A673 (cell line): ENCODE data around the gene TGFA.

Experiments used
- EZH2 ChIP-seq: fragments of 200-600 bp; sonication (generic); IDR thresholded peaks from 2 replicates; pipeline ENCODE4 v1.6.1; 2017; ENCODE audit warnings: borderline replicate concordance, low read depth, mild to moderate bottlenecking, mixed read lengths, antibody characterized with exemption, low read length; ENCODE audit not compliant: poor library complexity, severe bottlenecking
- TF ChIP-seq, protein P1 (sequence below): fragments of 300-800, 200-600 bp; sonication (generic); conservative IDR thresholded peaks from 2 replicates; pipeline ENCODE4 v1.5.1; 2017; ENCODE audit warnings: low read depth, mild to moderate bottlenecking, antibody characterized with exemption, low read length, moderate library complexity, mixed read lengths

DNA sequence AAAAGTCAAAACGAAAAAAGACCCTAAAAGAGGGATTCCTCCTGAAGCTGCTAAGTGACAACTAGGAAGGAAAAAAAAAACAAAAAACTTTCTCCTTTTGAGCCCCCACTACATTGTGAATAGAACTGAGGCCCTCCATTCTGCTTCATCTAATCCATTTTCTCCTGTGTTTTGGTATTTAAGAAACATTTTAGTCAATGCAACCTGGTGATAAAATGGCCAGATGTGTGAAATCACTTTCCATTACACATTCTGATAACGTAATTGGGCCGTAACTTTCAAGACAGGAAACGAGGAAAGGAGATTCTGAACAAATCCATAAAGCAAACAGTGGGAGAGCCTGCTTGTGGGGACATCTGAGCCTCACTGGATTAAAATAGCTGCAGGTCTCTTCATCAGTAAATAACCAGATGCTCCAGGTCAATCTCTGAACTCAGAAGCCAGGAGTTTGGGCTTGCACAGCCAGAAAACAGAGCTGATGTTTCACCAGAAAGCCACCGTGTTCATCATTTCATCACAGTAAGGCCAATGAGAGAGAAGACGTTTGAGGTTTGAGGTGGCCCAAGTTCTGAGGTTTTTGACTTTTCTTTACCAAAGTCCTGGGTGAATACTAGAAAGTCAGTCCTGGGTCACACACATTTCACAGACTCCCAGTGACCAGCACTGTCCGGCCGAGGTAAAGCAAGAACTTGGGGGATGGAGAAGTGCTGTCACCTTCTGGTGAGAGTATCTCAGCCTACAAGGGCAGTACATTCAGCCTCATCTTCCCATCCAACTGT, 47.8 kb downstream of the TGFA start:
- TF ChIP-seq, protein P1, sequence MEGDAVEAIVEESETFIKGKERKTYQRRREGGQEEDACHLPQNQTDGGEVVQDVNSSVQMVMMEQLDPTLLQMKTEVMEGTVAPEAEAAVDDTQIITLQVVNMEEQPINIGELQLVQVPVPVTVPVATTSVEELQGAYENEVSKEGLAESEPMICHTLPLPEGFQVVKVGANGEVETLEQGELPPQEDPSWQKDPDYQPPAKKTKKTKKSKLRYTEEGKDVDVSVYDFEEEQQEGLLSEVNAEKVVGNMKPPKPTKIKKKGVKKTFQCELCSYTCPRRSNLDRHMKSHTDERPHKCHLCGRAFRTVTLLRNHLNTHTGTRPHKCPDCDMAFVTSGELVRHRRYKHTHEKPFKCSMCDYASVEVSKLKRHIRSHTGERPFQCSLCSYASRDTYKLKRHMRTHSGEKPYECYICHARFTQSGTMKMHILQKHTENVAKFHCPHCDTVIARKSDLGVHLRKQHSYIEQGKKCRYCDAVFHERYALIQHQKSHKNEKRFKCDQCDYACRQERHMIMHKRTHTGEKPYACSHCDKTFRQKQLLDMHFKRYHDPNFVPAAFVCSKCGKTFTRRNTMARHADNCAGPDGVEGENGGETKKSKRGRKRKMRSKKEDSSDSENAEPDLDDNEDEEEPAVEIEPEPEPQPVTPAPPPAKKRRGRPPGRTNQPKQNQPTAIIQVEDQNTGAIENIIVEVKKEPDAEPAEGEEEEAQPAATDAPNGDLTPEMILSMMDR = no peak
- no peak for TF ChIP-seq EZH2
